Adipocyte (in vitro differentiated cells): Measurements from ENCODE around the gene PRKD3.
"Not testable (repeated sequence)": the region's sequence is repeated elsewhere in the genome, so short reads cannot be mapped to it uniquely, and the experiment has no call there.

Experiments
- DNase-seq: peaks from one replicate; pipeline ENCODE4 v3.0.0-alpha.2; 2015; ENCODE audit warnings: low read depth
- H3K27me3 ChIP-seq: replicated peaks from 2 replicates; pipeline ENCODE4 v1.7.0; 2013; ENCODE audit warnings: mild to moderate bottlenecking, low read length, moderate library complexity; ENCODE audit not compliant: control insufficient read depth, insufficient read depth
- H3K36me3 ChIP-seq: 2 replicates; pipeline ENCODE4 v1.7.0; 2013; ENCODE audit warnings: low read length, mild to moderate bottlenecking, moderate library complexity; ENCODE audit not compliant: control insufficient read depth, insufficient read depth, severe bottlenecking
- H3K4me1 ChIP-seq: 2 replicates; pipeline ENCODE4 v1.7.0; 2013; ENCODE audit warnings: mild to moderate bottlenecking, low read length, moderate library complexity; ENCODE audit not compliant: control insufficient read depth, insufficient read depth
- H3K4me3 ChIP-seq: 2 replicates; pipeline ENCODE4 v1.7.0; 2013; ENCODE audit warnings: mild to moderate bottlenecking, low read length, moderate library complexity
- H3K9ac ChIP-seq: 2 replicates; pipeline ENCODE4 v1.7.0; 2013; ENCODE audit warnings: mild to moderate bottlenecking, low read length, moderate library complexity
- H3K9me3 ChIP-seq: 2 replicates; pipeline ENCODE4 v1.7.0; 2013; ENCODE audit warnings: mild to moderate bottlenecking, low read length, moderate library complexity; ENCODE audit not compliant: control insufficient read depth

Gene PRKD3

DNA sequence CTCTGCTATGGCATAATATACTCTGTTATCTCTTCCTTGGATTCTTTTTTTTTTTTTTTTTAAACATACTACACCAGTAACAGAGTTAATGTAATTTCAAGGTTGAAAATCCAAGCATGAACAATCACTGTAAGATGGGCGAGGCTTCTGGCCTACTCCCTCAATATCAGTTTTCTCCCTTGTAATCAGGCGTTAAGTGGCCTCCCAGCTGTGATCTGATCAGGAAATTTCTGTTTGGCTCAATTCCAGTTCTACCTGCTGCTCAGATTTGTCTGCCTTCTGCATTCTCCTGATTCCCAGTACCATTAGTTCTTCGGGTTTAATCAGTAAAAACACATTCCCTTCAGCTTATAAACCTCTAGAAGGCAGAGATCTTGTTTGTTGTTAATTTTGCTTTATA, 18.6 kb downstream of the PRKD3 start:
- H3K27me3 ChIP-seq, result no peaks in the 10 kb centered on the region
- peaks cover 27% of the 10 kb centered on the region for H3K4me1 ChIP-seq
- no peak overlapping the region for H3K9ac ChIP-seq
- no peak for DNase-seq
- H3K9me3 ChIP-seq, result no peaks in the 10 kb centered on the region
- peaks cover 3% of the 10 kb centered on the region for H3K36me3 ChIP-seq
- H3K4me3 ChIP-seq, result no peak overlapping the region

DNA sequence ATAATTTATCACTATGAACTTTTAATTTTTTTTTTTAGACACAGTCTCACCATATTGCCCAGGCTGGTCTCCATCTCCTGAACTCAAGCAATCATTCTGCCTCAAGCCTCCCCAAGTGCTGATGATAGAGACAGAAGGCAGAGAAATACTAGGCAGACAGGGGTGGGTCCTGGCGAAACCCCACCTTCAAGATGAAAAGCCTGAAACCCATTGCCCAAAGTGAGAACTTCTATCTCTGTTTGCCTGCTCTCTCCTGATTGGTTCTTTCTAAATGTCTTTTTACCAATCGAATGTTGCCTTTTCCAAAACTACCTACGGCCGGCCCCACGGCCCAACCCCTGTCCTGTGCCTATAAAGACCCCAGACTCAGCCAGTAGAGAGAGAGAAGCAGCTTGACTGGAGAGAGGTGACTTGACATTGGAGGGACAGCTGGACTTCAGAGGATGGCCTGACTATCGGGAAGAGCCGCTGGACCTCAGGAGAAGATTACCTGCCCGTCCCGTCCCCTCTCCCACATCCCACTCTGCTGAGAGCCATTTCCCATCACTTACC, 21.9 kb downstream of the PRKD3 start:
- Histone ChIP-seq H3K36me3 (no peaks in the 10 kb centered on the region), H3K9me3 (no peaks in the 10 kb centered on the region), H3K4me3 (no peak overlapping the region)

DNA sequence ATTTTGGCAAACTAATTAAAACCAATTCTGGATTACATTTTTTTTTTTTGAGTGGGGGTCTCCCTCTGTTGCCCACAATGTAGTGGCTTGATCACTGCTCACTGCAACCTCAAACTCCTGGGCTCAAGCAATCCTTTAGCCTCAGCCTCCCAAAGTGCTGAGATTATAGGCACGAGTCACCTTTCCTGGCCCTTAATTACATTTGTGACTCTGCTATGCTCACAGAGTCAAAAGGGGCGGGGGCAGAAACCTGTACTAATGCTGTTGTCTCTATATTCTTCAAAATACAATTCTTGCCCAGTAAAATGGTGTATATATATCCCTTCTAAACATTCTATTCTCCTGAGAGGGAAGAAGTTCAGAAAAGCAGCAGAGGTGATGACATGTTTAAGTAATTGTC, 23.2 kb downstream of the PRKD3 start:
- H3K36me3 ChIP-seq, result no peaks in the 10 kb centered on the region
- H3K9me3 ChIP-seq, result no peaks in the 10 kb centered on the region
- H3K9ac ChIP-seq, result no peak overlapping the region
- no peak for DNase-seq
- H3K4me1 ChIP-seq, result peaks cover 4% of the 10 kb centered on the region
- H3K4me3 ChIP-seq, result no peak overlapping the region
- no peaks in the 10 kb centered on the region for H3K27me3 ChIP-seq

More for the DNA sequence above, 21.9 kb downstream of the PRKD3 start:
- no peak for DNase-seq
- Histone ChIP-seq H3K4me1 (peaks cover 13% of the 10 kb centered on the region), H3K9ac (no peak overlapping the region), H3K27me3 (no peaks in the 10 kb centered on the region)

DNA sequence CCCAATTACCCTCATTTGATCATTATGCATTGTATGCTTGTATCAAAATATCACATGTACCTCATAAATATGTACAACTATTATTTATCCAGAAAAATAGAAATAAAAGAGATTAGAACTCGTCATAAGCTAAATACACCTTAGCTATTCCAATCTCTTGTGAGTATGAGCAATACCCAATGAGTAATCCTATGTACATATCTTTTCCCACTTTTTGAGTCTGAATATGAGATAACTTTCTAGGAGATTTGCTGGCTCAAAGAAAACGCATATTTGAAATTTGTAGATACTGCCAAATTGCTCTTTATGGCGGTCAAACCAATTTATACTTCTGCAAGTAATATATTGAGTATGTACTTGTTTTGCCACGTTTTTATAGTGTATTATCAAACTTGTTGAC, 24.1 kb downstream of the PRKD3 start:
- no peaks in the 10 kb centered on the region for H3K36me3 ChIP-seq
- H3K4me1 ChIP-seq, result peaks cover 4% of the 10 kb centered on the region
- DNase-seq, result no peak
- H3K9ac ChIP-seq, result no peak overlapping the region
- H3K9me3 ChIP-seq, result no peaks in the 10 kb centered on the region
- H3K4me3 ChIP-seq, result no peak overlapping the region
- H3K27me3 ChIP-seq, result no peaks in the 10 kb centered on the region

DNA sequence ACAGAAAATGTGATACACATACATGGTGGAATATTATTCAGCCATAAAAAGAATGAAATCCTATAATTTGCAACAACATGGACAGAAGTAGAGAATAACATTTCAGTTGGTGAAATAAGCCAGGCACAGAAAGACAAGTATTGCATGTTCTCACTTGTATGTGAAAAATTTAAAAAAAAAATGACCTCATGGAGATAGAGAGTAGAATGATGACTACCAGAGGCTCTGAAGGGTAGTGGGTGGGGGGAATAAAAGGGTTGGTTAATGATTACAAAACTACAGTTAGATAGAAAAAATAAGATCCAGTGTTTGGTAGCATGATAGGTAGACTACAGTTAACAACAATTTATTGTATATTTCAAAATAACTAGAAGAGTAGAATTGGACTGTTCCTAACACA, 24.5 kb downstream of the PRKD3 start:
- Histone ChIP-seq H3K36me3 (no peaks in the 10 kb centered on the region), H3K9me3 (no peaks in the 10 kb centered on the region), H3K9ac (no peak overlapping the region), H3K4me3 (no peak overlapping the region), H3K4me1 (no peaks in the 10 kb centered on the region), H3K27me3 (no peaks in the 10 kb centered on the region)
- DNase-seq, result no peak

DNA sequence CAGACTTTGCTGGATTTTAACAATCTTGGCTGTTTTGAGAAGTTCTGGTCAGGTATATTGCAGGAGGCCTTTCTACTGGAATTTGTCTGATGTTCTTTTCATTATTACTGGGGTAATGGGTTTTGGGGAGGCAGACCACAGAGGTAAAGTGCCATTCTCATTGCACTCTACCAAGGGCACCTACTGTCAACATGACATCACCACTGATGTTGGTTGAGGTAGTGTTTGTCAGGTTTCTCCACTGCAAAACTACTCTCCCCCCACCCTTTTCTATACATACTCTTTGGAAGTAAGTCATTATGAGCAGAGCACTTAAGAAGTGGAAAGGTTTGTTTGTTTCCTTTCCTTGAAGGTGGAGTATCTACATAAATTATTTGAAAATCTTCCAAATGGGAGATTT, 27.0 kb downstream of the PRKD3 start:
- no peak for DNase-seq
- Histone ChIP-seq H3K4me1 (no peaks in the 10 kb centered on the region), H3K9ac (no peak overlapping the region), H3K4me3 (no peak overlapping the region), H3K9me3 (no peaks in the 10 kb centered on the region), H3K36me3 (no peaks in the 10 kb centered on the region), H3K27me3 (no peaks in the 10 kb centered on the region)

DNA sequence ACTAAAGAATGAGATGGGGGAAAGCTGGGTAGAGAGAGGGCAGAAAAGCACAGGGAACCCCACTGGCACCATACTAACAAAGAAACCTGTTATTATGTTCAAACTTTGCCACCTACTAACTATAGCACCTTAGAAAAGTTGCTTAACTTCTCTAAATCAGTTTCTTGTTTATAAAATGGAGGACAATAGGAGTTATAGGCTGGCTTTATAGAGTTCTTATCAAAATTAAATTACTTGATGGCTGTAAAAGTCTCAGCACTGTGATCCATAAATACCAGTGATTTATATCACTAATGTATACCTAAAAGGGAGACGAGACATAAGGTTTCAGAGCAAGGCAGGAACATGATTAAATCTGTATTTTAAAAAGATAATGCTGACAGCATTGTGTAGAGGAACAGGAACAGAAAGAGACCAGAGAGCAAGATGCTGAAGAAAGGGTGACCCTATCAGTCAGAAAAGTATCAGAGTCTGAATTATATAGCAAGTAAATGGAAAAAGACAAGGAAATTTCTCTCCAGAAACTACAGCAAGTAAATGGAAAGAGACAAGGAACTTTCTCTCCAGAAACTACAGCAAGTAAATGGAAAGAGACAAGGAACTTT, 29.1 kb downstream of the PRKD3 start:
- no peak for DNase-seq
- peaks cover 7% of the 10 kb centered on the region for H3K4me1 ChIP-seq
- H3K27me3 ChIP-seq, result no peaks in the 10 kb centered on the region
- H3K4me3 ChIP-seq, result no peak overlapping the region
- H3K9ac ChIP-seq, result no peak overlapping the region
- peaks cover 2% of the 10 kb centered on the region for H3K36me3 ChIP-seq
- no peaks in the 10 kb centered on the region for H3K9me3 ChIP-seq

DNA sequence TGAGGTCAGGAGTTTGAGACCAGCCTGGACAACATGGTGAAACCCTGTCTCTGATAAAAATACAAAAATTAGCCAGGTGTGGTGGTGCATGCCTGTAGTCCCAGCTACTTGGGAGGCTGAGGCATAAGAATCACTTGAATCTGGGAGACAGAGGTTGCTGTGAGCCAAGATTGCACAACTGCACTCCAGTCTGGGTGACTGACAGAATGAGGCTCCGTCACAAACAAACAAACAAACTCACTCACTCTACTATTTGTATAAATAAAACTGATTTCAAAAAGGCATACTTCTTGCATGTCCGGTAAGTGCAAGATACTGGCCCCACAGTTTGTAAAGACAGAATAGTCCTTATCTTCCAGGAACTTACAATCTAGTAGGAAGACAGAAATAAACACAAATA, 29.8 kb downstream of the PRKD3 start:
- not testable (repeated sequence) for H3K27me3 ChIP-seq, H3K36me3 ChIP-seq, H3K9ac ChIP-seq

DNA sequence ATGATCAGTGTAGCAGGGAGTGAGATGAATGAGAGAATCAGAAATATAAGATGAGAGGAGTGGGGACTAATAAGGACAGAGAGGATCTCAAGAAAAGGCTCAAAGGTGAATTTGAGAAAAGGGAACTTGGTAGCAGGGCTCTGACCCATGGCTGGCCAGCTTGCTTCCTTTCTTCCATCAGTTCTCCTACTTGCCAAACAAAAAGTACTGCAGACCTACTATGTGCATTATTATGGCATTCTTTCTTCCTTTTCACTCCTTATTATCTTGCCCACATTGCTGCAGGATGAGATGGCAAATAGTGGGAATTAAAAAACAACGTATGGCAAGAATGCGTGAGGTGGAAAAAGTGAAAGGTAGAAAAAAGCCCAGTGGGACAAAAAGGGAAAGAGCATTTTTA, 33.0 kb downstream of the PRKD3 start:
- peaks cover 7% of the 10 kb centered on the region for H3K4me1 ChIP-seq
- no peak overlapping the region for H3K9ac ChIP-seq
- DNase-seq, result no peak
- no peak overlapping the region for H3K4me3 ChIP-seq
- no peaks in the 10 kb centered on the region for H3K27me3 ChIP-seq
- peaks cover 34% of the 10 kb centered on the region for H3K36me3 ChIP-seq
- no peaks in the 10 kb centered on the region for H3K9me3 ChIP-seq

More for the DNA sequence above, 29.8 kb downstream of the PRKD3 start:
- DNase-seq, H3K9me3 ChIP-seq, H3K4me3 ChIP-seq, H3K4me1 ChIP-seq: not testable (repeated sequence)

DNA sequence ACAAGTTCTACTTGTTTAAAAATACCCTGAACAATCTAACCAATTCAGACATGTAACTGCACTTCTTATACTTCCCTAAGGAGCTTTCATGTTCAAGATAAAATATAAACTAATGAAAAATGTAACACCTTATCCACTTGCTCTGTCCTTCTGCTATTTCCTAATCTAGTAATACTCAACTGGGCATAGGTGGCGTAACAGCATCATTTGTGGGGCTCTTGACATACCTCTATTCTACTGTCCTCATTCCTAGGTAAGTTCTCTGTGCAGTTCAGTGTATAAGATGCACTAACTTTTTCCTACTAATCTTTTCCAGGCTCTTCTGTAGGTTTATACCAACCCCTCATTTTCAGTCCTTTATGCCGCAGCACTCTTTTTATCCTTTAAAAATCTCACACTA, 36.7 kb downstream of the PRKD3 start:
- peaks cover 24% of the 10 kb centered on the region for H3K4me1 ChIP-seq
- DNase-seq, result no peak
- H3K36me3 ChIP-seq, result peaks cover 50% of the 10 kb centered on the region
- no peaks in the 10 kb centered on the region for H3K27me3 ChIP-seq
- H3K9me3 ChIP-seq, result no peaks in the 10 kb centered on the region
- no peak overlapping the region for H3K9ac ChIP-seq
- H3K4me3 ChIP-seq, result no peak overlapping the region

DNA sequence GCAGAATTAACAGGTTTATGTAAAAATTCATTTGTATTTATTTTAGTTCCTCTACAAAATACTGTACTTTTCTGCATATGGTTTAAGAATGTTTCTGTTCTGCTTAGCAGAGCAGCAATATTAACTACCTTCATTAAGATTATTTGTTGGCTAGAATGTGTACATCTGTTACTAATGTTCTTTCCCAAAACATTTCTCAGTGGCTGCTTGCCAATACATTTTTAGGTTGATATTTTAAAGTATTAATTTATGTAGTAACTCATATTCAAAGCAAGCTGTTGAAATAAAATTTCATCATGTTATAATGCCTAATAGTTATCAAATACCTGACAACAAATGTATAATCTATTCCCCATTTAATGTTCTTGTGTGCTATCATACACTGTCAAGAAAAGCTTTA, 40.3 kb downstream of the PRKD3 start:
- peaks cover 64% of the 10 kb centered on the region for H3K36me3 ChIP-seq
- peak; percentile 59 for DNase-seq
- no peak overlapping the region for H3K9ac ChIP-seq
- H3K4me1 ChIP-seq, result peaks cover 25% of the 10 kb centered on the region
- no peaks in the 10 kb centered on the region for H3K27me3 ChIP-seq
- no peak overlapping the region for H3K4me3 ChIP-seq
- no peaks in the 10 kb centered on the region for H3K9me3 ChIP-seq

DNA sequence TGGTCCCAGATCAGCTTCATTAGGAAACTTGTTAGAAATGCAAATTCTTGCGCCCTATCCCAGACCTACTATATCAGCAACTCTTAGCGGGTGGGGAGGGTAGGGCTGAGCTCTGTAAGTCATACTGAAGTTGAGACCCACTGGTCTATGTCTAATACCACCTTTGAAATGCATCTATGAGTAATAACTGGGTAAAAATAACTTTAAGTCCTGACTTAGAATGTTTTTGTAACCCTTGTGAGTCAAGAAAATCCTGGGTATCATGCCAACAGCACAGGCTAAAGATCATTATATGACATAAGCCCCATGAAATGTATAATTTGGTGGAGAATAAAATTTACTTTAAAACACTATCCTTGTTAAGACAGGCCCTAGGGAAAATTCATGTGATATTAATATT, 41.4 kb downstream of the PRKD3 start:
- DNase-seq, result peak; percentile 89
- peak overlapping the region; percentile 46 for H3K4me3 ChIP-seq
- H3K9me3 ChIP-seq, result no peaks in the 10 kb centered on the region
- peaks cover 61% of the 10 kb centered on the region for H3K36me3 ChIP-seq
- no peaks in the 10 kb centered on the region for H3K27me3 ChIP-seq
- H3K9ac ChIP-seq, result peak overlapping the region; percentile 10
- H3K4me1 ChIP-seq, result peaks cover 25% of the 10 kb centered on the region
